D721Med (cell line): ENCODE data around the gene RPS24.

Experiments
- DNase-seq: peaks from one replicate; pipeline ENCODE4 v3.0.0; 2011; ENCODE audit warnings: low spot score; ENCODE audit not compliant: insufficient read length
- FAIRE-seq: peaks from 2 replicates; lab custom pipeline; 2011; peaks lifted over from hg19 to GRCh38; lab: Jason Lieb, UNC
- CTCF ChIP-seq: IDR thresholded peaks from 2 replicates; pipeline ENCODE4 v1.5.1; 2012; ENCODE audit warnings: mild to moderate bottlenecking, control low read depth; ENCODE audit not compliant: insufficient read depth; ENCODE audit errors: missing control alignments

RPS24 gene

DNA sequence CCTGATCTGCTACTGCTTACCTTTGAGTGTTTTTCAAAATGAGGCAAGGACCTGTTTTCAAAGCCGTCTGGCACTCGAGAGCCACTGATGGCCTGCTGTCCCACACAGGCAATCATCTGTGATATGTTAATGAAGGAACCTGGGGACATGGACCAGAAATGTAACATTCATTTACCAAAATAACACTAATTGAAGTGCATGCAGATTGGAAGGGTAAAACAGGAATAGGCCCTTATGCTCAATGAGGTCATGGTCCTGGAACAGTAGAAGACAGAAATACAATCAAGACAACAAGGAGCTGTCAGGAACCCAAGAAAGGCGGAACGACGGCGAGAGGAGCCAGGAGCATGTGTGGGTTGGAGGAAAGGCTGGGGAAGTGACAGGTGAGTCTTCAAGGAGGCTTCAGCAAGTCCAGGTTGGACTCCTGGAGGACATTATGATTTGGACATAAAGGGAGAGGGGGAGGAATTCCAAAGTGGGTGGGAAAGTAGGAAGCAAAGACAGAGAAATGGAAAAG lies 32.6 kb upstream of the RPS24 start:
- no peak for TF ChIP-seq CTCF

GRCh38 chr10:78002541-78003288 lies 30.9 kb upstream of the RPS24 start:
- no peak for TF ChIP-seq CTCF
- DNase-seq: no peak
- FAIRE-seq: no peak

More for the DNA sequence above, 32.6 kb upstream of the RPS24 start:
- FAIRE-seq: no peak
- no peak for DNase-seq

- DNase-seq (no peak), FAIRE-seq (no peak)
- no peak for TF ChIP-seq CTCF
Measured at GRCh38 chr10:78004215-78005026, 29.2 kb upstream of the RPS24 start.

DNA sequence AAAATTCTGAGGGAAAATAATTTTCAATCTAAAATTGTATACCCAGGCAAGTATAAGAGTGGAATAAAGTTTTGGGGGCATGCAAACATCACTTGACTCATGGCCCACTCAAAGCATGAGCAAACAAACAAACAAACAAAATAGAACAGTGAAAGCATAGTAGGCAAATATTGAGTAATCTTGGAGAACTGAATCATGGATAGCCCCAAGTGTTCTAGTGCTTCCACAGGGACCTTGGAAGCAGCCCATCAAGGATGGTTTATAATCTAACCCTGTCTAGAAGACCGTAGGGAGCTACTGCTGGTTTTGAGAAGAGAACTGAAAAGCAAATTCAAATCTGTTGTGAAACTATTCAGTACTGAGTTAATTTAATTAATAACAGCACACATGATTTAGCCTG lies 26.5 kb upstream of the RPS24 start:
- TF ChIP-seq CTCF: no peak
- no peak for FAIRE-seq

DNA sequence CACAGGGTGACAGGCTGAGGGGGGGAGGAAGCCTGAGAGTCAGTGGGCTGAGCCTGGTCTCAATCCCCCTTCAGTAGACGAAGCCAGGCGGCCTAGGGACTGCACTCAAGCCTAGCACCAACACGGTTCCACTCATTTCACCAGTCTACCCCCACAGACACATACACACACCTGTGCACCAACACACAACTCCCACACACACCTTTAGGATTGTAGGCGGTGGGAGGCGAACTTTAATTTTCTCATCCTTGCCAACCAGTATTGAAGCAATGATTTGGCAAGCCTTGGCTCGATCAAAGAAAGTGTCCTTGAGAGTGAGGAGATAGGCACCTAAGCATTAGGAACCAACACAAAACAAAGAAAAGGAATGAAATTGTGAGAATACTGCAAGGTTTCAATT lies 24.0 kb upstream of the RPS24 start:
- TF ChIP-seq CTCF: no peak
- FAIRE-seq (no peak), DNase-seq (no peak)

More for the DNA sequence above, 26.5 kb upstream of the RPS24 start:
- no peak for DNase-seq

GRCh38 chr10:78010278-78010677 lies 23.4 kb upstream of the RPS24 start:
- TF ChIP-seq CTCF: no peak
- FAIRE-seq (no peak), DNase-seq (no peak)
